Activated naive CD4-positive, alpha-beta T cell treated with anti-CD3 and anti-CD28 coated beads, Interleukin-2, amount 50 U/mL, for 16 hours (primary cell): ENCODE measurements around the gene SERGEF.

Experiments
- DNase-seq: peaks from one replicate; pipeline ENCODE4 v3.0.0-alpha.2; 2020

Gene SERGEF

GRCh38 chr11:17950644-17951043 lies 62.2 kb downstream of the SERGEF start:
- DNase-seq = no peak

GRCh38 chr11:17948296-17948695 lies 64.6 kb downstream of the SERGEF start:
- no peak for DNase-seq

GRCh38 chr11:17939542-17939941 lies 73.3 kb downstream of the SERGEF start:
- DNase-seq = no peak

- DNase-seq = no peak
Observed at GRCh38 chr11:17936790-17937189, 76.1 kb downstream of the SERGEF start.

GRCh38 chr11:17934194-17934593 lies 78.7 kb downstream of the SERGEF start:
- DNase-seq = no peak

- DNase-seq = no peak
Observed at GRCh38 chr11:17933708-17934107, 79.1 kb downstream of the SERGEF start.

- DNase-seq = no peak
Observed at GRCh38 chr11:17932472-17932871, 80.4 kb downstream of the SERGEF start.

GRCh38 chr11:17931595-17931994 lies 81.3 kb downstream of the SERGEF start:
- no peak for DNase-seq

- DNase-seq = no peak
Observed at GRCh38 chr11:17930544-17931125, 82.2 kb downstream of the SERGEF start.

GRCh38 chr11:17929171-17929570 lies 83.7 kb downstream of the SERGEF start:
- no peak for DNase-seq

- no peak for DNase-seq
Observed at GRCh38 chr11:17927681-17928343, 85.0 kb downstream of the SERGEF start.

- no peak for DNase-seq
Observed at GRCh38 chr11:17927041-17927440, 85.8 kb downstream of the SERGEF start.

- no peak for DNase-seq
Observed at GRCh38 chr11:17924713-17925112, 88.1 kb downstream of the SERGEF start.

- no peak for DNase-seq
Observed at GRCh38 chr11:17923217-17923616, 89.6 kb downstream of the SERGEF start.

GRCh38 chr11:17922416-17922788 lies 90.4 kb downstream of the SERGEF start:
- no peak for DNase-seq

GRCh38 chr11:17921659-17922415 lies 91.0 kb downstream of the SERGEF start:
- no peak for DNase-seq

GRCh38 chr11:17918049-17918605 lies 94.7 kb downstream of the SERGEF start:
- no peak for DNase-seq

- DNase-seq = no peak
Observed at GRCh38 chr11:17917556-17917955, 95.3 kb downstream of the SERGEF start.

- DNase-seq = no peak
Observed at GRCh38 chr11:17915500-17916143, 97.2 kb downstream of the SERGEF start.

GRCh38 chr11:17914957-17915356 lies 97.9 kb downstream of the SERGEF start:
- no peak for DNase-seq

GRCh38 chr11:17907046-17907445 lies 105.8 kb downstream of the SERGEF start:
- no peak for DNase-seq

GRCh38 chr11:17906436-17906835 lies 106.4 kb downstream of the SERGEF start:
- DNase-seq = no peak

- no peak for DNase-seq
Observed at GRCh38 chr11:17905477-17905876, 107.4 kb downstream of the SERGEF start.
